Heart left ventricle (tissue), 16 donors: ENCODE measurements around the gene DIO3. TPM values are rescaled to one million over a fixed set of nuclear protein-coding genes. Genes with fewer than 3 reads are reported as not detected.

ENCODE experiments used
- ATAC-seq, 4 donors: fragments of 200-7000 bp; cut with Tn5 transposase; one replicate each; pipeline ENCODE4 v1.9.1; 2020 to 2022; ENCODE audit warnings: moderate library complexity in 4 of 4, mild to moderate bottlenecking in 3 of 4, moderate number of reproducible peaks in 1 of 4
- DNase-seq, 5 donors: peaks; one replicate each; pipeline ENCODE4 v3.0.0-alpha.2; 2020
- H3K27ac ChIP-seq, 12 donors: fragments of 200-600 bp; sonication (generic) in 4 of 12; one replicate each; pipeline versions ENCODE4 v1.5.0 to v1.8.0; 2016 to 2022; ENCODE audit warnings: mild to moderate bottlenecking in 2 of 12
- H3K27me3 ChIP-seq, 9 donors: fragments of 200-600 bp; sonication (generic) in 2 of 9; one replicate each; pipeline versions ENCODE4 v1.5.1 to v1.8.0; 2016 to 2022; ENCODE audit warnings: mild to moderate bottlenecking in 3 of 9
- H3K36me3 ChIP-seq, 9 donors: fragments of 200-600 bp; sonication (generic) in 2 of 9; one replicate each; pipeline versions ENCODE4 v1.5.0 to v1.8.0; 2018 to 2022; ENCODE audit warnings: mild to moderate bottlenecking in 2 of 9
- H3K4me1 ChIP-seq, 12 donors: fragments of 200-600 bp; sonication (generic) in 4 of 12; one replicate each; pipeline versions ENCODE4 v1.5.0 to v1.8.0; 2016 to 2022; ENCODE audit warnings: mild to moderate bottlenecking in 3 of 12
- H3K4me3 ChIP-seq, 12 donors: fragments of 200-600 bp; sonication (generic) in 4 of 12; one replicate each; pipeline versions ENCODE4 v1.5.0 to v1.8.0; 2017 to 2022; ENCODE audit warnings: mild to moderate bottlenecking in 9 of 12, moderate library complexity in 4 of 12
- H3K9me3 ChIP-seq, 12 donors: fragments of 200-600 bp; sonication (generic) in 4 of 12; one replicate each; pipeline versions ENCODE4 v1.5.0 to v1.8.0; 2016 to 2022; ENCODE audit warnings: mild to moderate bottlenecking in 1 of 12
- CTCF ChIP-seq, 12 donors: fragments of 200-600 bp; sonication (generic) in 4 of 12; IDR thresholded peaks; one replicate each; pipeline versions ENCODE4 v1.5.0 to v1.8.0; 2018 to 2022; ENCODE audit warnings: antibody characterized with exemption in 12 of 12, mild to moderate bottlenecking in 5 of 12
- POLR2A ChIP-seq, 2 donors: fragments of 450-650 bp; IDR thresholded peaks; one replicate each; pipeline ENCODE4 v1.6.1; 2017; ENCODE audit warnings: antibody characterized with exemption in 2 of 2, mild to moderate bottlenecking in 2 of 2, moderate library complexity in 2 of 2
- WGBS, 4 donors: extraction: QIAGEN DNeasy Blood & Tissue Kit in 2 of 4; methylation state at CpG; one replicate each; pipeline versions ENCODE4 v1.1.5 to v1.1.7; 2013 to 2018; 5-methylcytosine and 5-hydroxymethylcytosine counted together
- intact Hi-C, 10 donors: fragments of 100-400 bp; cut with DNase I; formaldehyde crosslinking; loops; one replicate each; pipeline versions ENCODE4 v1.11.1 to v1.14.2; 2022
- long read RNA-seq, 3 donors: library from polyadenylated mRNA; unstranded; transcript quantifications; one replicate each; pipeline ENCODE4 v2.0.0, GENCODE V29; 2020 to 2021
- polyA plus RNA-seq, 2 donors: library from polyadenylated mRNA; stranded (reverse); fragments of 200-250 nt; gene quantifications; one replicate each; pipeline ENCODE4 v1.2.3, GENCODE V29; 2013
- total RNA-seq, 9 donors: library from RNA; depleted of rRNA in 2 of 9; stranded (reverse); fragments of >200 nt in 2 of 9; fragmentation: NEBNext Ultra II Directional in 3 of 9; extraction: Animal tissue kit (Norgen Biotek cat#: 25700) in 3 of 9; gene quantifications; one replicate each; pipeline versions ENCODE4 v1.1.0 to v1.2.4, GENCODE V29; 2016 to 2023
- donor health status: ischemic (EF 13 %, LVEDD 7.1; RV severe dilation, severe dysfunction).
- donor health status: healthy with polysubstance abuse.
- donor health status: DM: no; HTN: yes; CAD: no.
- donor health status: DM: no; HTN: no; CAD: no.
- donor health status: ischemic (EF 25% LVEDD 6.9; RV normal size, moderate dysfunction).
- donor health status: ischemic (EF 25% LVEDD 5.7; RV mildly dilated, moderate dysfunction).
- donor health status: healthy.
- donor health status: DM: yes; HTN: yes; CAD: no.
- donor health status: ischemic (EF 35%, LVEDD 5.7; RV mildly dilated, moderate dysfunction).
- donor health status: nonischemic (EF 11% LVEDD 7.7; RV severe dilation, severe dysfunction).
- donor health status: DM: yes; HTN: yes; CAD: no.
- donor health status: PGD.
- donor health status: ischemic (EF 29% LVEDD 5.4; RV normal size, mild dysfunction).
- donor health status: nonischemic (EF 23%, LVEDD 6.1; RV moderate dilation, normal function).

Gene DIO3
- under 1 TPM in 4 of 9 donors, not detected in 5; 0.12 to 0.48 (median 0.36) TPM for total RNA-seq
- under 1 TPM in 1 of 2 donors, not detected in 1; 0.21 TPM for polyA plus RNA-seq
- long read RNA-seq, donor 1: 0 reads
- long read RNA-seq, donor 2: 0 reads
- long read RNA-seq, donor 3: 0 reads

GRCh38 chr14:101561145-101561896 lies at the start of gene DIO3:
DIO3 (plus strand) TSS chr14:101561495.
- 10 to 19% (median 13%) methylated on average over 29 to 73 of the region's 73 CpGs for WGBS, 4 donors
- Histone ChIP-seq H3K27ac (no peak within 1 kb of the TSS), H3K4me3 (peak within 1 kb of the TSS in 1 of 12 donors; percentile 44), H3K36me3 (no peaks in the 10 kb centered on the region), H3K4me1 (peaks cover 0 to 28% (median 2%) of the 10 kb centered on the region in 12 donors), H3K27me3 (peaks cover 40 to 91% (median 74%) of the 10 kb centered on the region in 9 donors), H3K9me3 (peaks cover 0 to 18% (median 8%) of the 10 kb centered on the region in 12 donors)
- ATAC-seq (no peak), DNase-seq (peak in 1 of 5 donors; percentile 55)
- TF ChIP-seq CTCF (IDR thresholded peaks at IDR 0.05) (no peak), POLR2A (IDR thresholded peaks at IDR 0.05) (no peak)
- intact Hi-C loops: no loop called here

- Histone ChIP-seq H3K36me3 (no peaks in the 10 kb centered on the region), H3K4me3 (no peak overlapping the region), H3K9me3 (peaks cover 0 to 6% (median 0%) of the 10 kb centered on the region in 12 donors), H3K4me1 (no peaks in the 10 kb centered on the region), H3K27ac (no peak overlapping the region), H3K27me3 (peaks cover 0 to 13% (median 0%) of the 10 kb centered on the region in 9 donors)
- intact Hi-C loops: no loop called here
- 46 to 60% (median 54%) methylated on average over 11 to 20 of the region's 20 CpGs for WGBS, 4 donors
- no peak for TF ChIP-seq POLR2A (IDR thresholded peaks at IDR 0.05)
- no peak for TF ChIP-seq CTCF (IDR thresholded peaks at IDR 0.05)
- ATAC-seq: peak in 1 of 4 donors; percentile 29
- DNase-seq: peak in 1 of 5 donors; percentile 29
These were observed 49.5 kb upstream of the DIO3 start for GRCh38 chr14:101511620-101512375.

- WGBS, 4 donors: 71 to 84% (median 73%) methylated on average over 8 to 9 of the region's 9 CpGs; no CpG with 5 or more reads in 1 of the 4 donors
- Histone ChIP-seq H3K27ac (no peak overlapping the region), H3K4me1 (no peaks in the 10 kb centered on the region), H3K27me3 (peaks cover 0 to 8% (median 0%) of the 10 kb centered on the region in 9 donors), H3K9me3 (peaks cover 0 to 6% (median 0%) of the 10 kb centered on the region in 12 donors), H3K36me3 (no peaks in the 10 kb centered on the region), H3K4me3 (no peak overlapping the region)
- ATAC-seq (no peak), DNase-seq (peak in 1 of 5 donors; percentile 48)
- TF ChIP-seq POLR2A (IDR thresholded peaks at IDR 0.05): no peak
- TF ChIP-seq CTCF (IDR thresholded peaks at IDR 0.05): no peak
- intact Hi-C loops: no loop called here
These were observed 49.0 kb upstream of the DIO3 start for GRCh38 chr14:101512376-101512695.

GRCh38 chr14:101514136-101514535 lies 47.2 kb upstream of the DIO3 start:
- TF ChIP-seq CTCF (IDR thresholded peaks at IDR 0.05): no peak
- TF ChIP-seq POLR2A (IDR thresholded peaks at IDR 0.05): no peak
- Histone ChIP-seq H3K4me1 (no peaks in the 10 kb centered on the region), H3K4me3 (no peak overlapping the region), H3K36me3 (no peaks in the 10 kb centered on the region), H3K27ac (no peak overlapping the region), H3K27me3 (no peaks in the 10 kb centered on the region), H3K9me3 (peaks cover 0 to 6% (median 0%) of the 10 kb centered on the region in 12 donors)
- intact Hi-C loops: no loop called here
- 88 to 100% (median 89%) methylated on average over 1 to 5 of the region's 5 CpGs; no CpG with 5 or more reads in 1 of the 4 donors for WGBS, 4 donors
- DNase-seq (no peak), ATAC-seq (no peak)
